Astrocyte of the cerebellum (primary cell): ENCODE measurements around the gene IL36A.

Experiments
- DNase-seq: peaks from one replicate; pipeline ENCODE4 v3.0.0-alpha.2; 2011; ENCODE audit warnings: low read depth
- H3K4me3 ChIP-seq: 2 replicates; pipeline ENCODE4 v1.5.1; 2011; ENCODE audit warnings: mild to moderate bottlenecking, low read depth, low read length, moderate library complexity
- in situ Hi-C: cut with HindIII; loops from 2 replicates; pipeline ENCODE4 v1.10.0; 2017; ENCODE audit warnings: low sequenced_read_pairs
- TF ChIP-seq, protein P1 (sequence below): IDR thresholded peaks from 2 replicates; pipeline ENCODE4 v1.5.1; 2012; ENCODE audit warnings: low read length, low read depth, moderate library complexity, mild to moderate bottlenecking; ENCODE audit errors: missing control alignments

IL36A gene

GRCh38 chr2:113012436-113013335 is 7.4 kb downstream of the IL36A start:
- no peak overlapping the region for H3K4me3 ChIP-seq
- in situ Hi-C loops: no loop called here
- TF ChIP-seq, protein P1, sequence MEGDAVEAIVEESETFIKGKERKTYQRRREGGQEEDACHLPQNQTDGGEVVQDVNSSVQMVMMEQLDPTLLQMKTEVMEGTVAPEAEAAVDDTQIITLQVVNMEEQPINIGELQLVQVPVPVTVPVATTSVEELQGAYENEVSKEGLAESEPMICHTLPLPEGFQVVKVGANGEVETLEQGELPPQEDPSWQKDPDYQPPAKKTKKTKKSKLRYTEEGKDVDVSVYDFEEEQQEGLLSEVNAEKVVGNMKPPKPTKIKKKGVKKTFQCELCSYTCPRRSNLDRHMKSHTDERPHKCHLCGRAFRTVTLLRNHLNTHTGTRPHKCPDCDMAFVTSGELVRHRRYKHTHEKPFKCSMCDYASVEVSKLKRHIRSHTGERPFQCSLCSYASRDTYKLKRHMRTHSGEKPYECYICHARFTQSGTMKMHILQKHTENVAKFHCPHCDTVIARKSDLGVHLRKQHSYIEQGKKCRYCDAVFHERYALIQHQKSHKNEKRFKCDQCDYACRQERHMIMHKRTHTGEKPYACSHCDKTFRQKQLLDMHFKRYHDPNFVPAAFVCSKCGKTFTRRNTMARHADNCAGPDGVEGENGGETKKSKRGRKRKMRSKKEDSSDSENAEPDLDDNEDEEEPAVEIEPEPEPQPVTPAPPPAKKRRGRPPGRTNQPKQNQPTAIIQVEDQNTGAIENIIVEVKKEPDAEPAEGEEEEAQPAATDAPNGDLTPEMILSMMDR: no peak
- no peak for DNase-seq

DNA sequence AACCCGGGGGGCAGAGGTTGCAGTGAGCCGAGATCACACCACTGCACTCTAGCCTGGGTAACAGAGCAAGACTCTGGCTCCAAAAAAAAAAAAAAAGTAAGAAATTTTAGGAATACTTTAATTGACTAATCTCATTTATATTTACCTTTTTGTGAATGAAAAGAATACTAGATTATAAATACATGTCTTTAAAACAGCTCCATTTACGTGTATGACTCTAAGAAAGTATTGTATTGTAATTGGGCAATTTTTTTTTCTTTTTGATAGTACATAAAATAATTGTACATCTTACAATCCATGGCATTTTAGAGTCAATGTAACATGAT is 8.0 kb downstream of the IL36A start:
- in situ Hi-C loops: no loop called here
- no peak for DNase-seq
- H3K4me3 ChIP-seq: no peak overlapping the region
- TF ChIP-seq, protein P1: no peak

GRCh38 chr2:113014067-113014466 is 8.8 kb downstream of the IL36A start:
- TF ChIP-seq, protein P1: no peak
- no peak for DNase-seq
- no peak overlapping the region for H3K4me3 ChIP-seq
- in situ Hi-C loops: no loop called here

DNA sequence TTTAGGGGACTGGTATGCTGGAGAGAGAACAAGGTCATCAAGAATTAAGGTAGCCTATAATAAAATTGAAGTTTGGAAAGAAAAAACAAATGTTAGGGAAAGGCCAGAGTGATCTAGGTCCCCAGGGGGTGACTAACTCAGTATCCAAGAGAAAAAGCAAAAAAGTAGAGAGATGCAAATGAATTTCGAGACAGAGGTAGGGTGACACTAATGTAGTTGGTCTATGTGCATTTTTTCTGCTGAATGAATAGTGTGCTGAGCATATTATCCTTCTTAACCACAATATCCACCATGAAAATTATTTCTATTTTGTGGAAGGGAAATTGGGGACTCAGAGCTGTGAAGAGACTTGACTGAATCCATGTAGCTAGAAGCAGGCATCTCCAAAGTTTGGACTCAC is 9.8 kb downstream of the IL36A start:
- H3K4me3 ChIP-seq: no peak overlapping the region
- TF ChIP-seq, protein P1: no peak
- in situ Hi-C loops: no loop called here
- DNase-seq: no peak

DNA sequence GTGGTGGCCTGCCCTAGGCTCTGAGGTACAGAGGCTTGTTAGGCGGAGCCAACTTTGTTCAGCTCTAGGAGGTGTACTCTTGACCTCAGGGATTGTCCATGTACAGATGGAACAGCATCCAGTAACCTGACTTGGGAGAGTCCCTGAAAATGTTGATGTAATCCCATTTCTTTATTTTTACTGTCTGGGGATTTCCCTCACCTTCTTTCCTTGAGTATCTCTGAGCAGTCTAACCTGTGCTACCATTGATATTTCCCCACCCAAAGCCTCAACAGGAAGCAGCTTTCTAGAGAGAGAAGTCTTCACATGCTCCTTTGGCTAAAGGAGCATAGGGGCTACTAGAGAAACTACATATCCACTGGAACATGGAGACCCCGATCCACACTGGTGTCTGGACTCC is 10.4 kb downstream of the IL36A start:
- in situ Hi-C loops: no loop called here
- no peak for DNase-seq
- no peak overlapping the region for H3K4me3 ChIP-seq
- TF ChIP-seq, protein P1: no peak

DNA sequence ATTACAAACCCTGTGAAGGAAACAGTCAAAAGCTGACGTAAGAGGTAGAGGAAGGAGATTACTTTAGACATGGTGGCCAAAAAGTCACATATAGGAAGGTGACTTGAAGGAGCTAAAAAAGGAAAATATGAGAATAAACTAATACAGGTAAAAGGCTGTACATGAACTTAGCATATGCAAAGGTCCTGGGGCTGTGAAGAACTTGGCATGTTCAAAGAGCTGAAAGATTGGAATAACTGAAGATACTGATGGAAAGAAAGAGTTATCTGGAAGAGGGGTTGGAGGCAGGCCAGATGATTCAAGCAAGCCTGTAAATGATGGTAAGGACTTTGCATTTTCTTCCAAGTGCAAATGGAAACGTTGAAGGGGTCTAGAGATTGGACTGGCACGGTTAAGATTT is 13.2 kb downstream of the IL36A start:
- in situ Hi-C loops: no loop called here
- no peak overlapping the region for H3K4me3 ChIP-seq
- DNase-seq: no peak
- TF ChIP-seq, protein P1: no peak

DNA sequence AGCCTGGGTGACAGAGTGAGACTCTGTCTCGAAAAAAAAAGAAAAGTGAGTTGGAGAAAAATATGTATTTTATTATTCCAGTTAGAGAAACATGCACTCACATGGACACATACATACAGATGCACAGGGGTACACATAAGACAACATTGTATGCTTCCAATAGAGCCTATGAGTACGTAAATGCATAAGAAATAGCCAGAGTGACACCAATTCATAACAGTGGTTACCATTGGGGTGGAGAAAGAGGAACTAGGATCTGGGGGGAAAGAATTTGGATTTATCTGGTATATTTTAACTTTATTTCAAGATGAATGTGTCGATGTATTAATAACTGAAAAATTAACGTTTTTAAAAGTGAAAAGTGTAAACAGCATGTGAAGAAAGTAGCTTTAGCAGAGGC is 16.1 kb downstream of the IL36A start:
- in situ Hi-C loops: no loop called here

More for the DNA sequence above, 16.1 kb downstream of the IL36A start:
- TF ChIP-seq, protein P1: no peak
- H3K4me3 ChIP-seq: no peak overlapping the region
- DNase-seq: no peak
